WTC11 (cell line): ENCODE measurements around the gene CPT1B. TPM values are rescaled to one million over a fixed set of nuclear protein-coding genes. Genes with fewer than 3 reads are reported as not detected.
A peak's percentile ranks its signal among the peaks of the same experiment; 100 is the strongest.

ENCODE experiments used
- AFF4 ChIP-seq: sonication (generic); formaldehyde crosslinking; IDR thresholded peaks from 2 replicates; pipeline ENCODE4 v1.8.1; 2023; ENCODE audit warnings: mild to moderate bottlenecking, missing genetic modification reagents, borderline replicate concordance
- ARID4B ChIP-seq: sonication (generic); formaldehyde crosslinking; IDR thresholded peaks from 2 replicates; pipeline ENCODE4 v1.8.0; 2023; ENCODE audit warnings: missing genetic modification reagents, mild to moderate bottlenecking, borderline replicate concordance
- ATF6 ChIP-seq: sonication (generic); formaldehyde crosslinking; IDR thresholded peaks from 2 replicates; pipeline ENCODE4 v1.8.1; 2023; ENCODE audit warnings: mild to moderate bottlenecking, missing genetic modification reagents
- E2F1 ChIP-seq: sonication (generic); formaldehyde crosslinking; IDR thresholded peaks from 2 replicates; pipeline ENCODE4 v1.8.0; 2022; ENCODE audit warnings: mild to moderate bottlenecking, missing genetic modification reagents
- ELF4 ChIP-seq: sonication (generic); formaldehyde crosslinking; IDR thresholded peaks from 2 replicates; pipeline ENCODE4 v1.8.1; 2022; ENCODE audit warnings: low read depth, mild to moderate bottlenecking, moderate library complexity, missing genetic modification reagents
- ERG ChIP-seq: fragments of 250-450 bp; sonication (Bioruptor Pico); IDR thresholded peaks from 2 replicates; pipeline ENCODE4 v1.8.0; 2021; ENCODE audit warnings: mild to moderate bottlenecking
- ESRRA ChIP-seq: sonication (generic); formaldehyde crosslinking; IDR thresholded peaks from 2 replicates; pipeline ENCODE4 v1.8.1; 2022; ENCODE audit warnings: mild to moderate bottlenecking, missing genetic modification reagents, borderline replicate concordance
- FOXJ3 ChIP-seq: sonication (generic); formaldehyde crosslinking; IDR thresholded peaks from 2 replicates; pipeline ENCODE4 v1.9.0; 2021; ENCODE audit warnings: missing genetic modification reagents, mild to moderate bottlenecking, borderline replicate concordance
- GABPB1 ChIP-seq: sonication (generic); formaldehyde crosslinking; IDR thresholded peaks from 2 replicates; pipeline ENCODE4 v1.8.1; 2023; ENCODE audit warnings: mild to moderate bottlenecking, missing genetic modification reagents
- GTF2I ChIP-seq: fragments of 250-450 bp; sonication (Bioruptor Pico); conservative IDR thresholded peaks from 2 replicates; pipeline ENCODE4 v1.4.0; 2021; ENCODE audit warnings: mild to moderate bottlenecking
- HMGXB4 ChIP-seq: sonication (generic); formaldehyde crosslinking; IDR thresholded peaks from 2 replicates; pipeline ENCODE4 v1.8.1; 2023; ENCODE audit warnings: mild to moderate bottlenecking, moderate library complexity, missing genetic modification reagents
- KAT7 ChIP-seq: sonication (generic); formaldehyde crosslinking; IDR thresholded peaks from 2 replicates; pipeline ENCODE4 v1.8.1; 2023; ENCODE audit warnings: missing genetic modification reagents, mild to moderate bottlenecking, borderline replicate concordance
- MXD4 ChIP-seq: fragments of 250-450 bp; sonication (Bioruptor Pico); IDR thresholded peaks from 2 replicates; pipeline ENCODE4 v1.8.0; 2021; ENCODE audit warnings: mild to moderate bottlenecking, moderate library complexity, borderline replicate concordance
- NFE2L1 ChIP-seq: sonication (generic); formaldehyde crosslinking; IDR thresholded peaks from 2 replicates; pipeline ENCODE4 v1.8.1; 2023; ENCODE audit warnings: missing genetic modification reagents
- NFYB ChIP-seq: sonication (generic); formaldehyde crosslinking; conservative IDR thresholded peaks from 2 replicates; pipeline ENCODE4 v1.8.0; 2022; ENCODE audit warnings: low read depth, missing genetic modification reagents
- NR1H2 ChIP-seq: sonication (generic); formaldehyde crosslinking; IDR thresholded peaks from 2 replicates; pipeline ENCODE4 v1.9.0; 2021; ENCODE audit warnings: mild to moderate bottlenecking, moderate library complexity, missing genetic modification reagents
- OVOL2 ChIP-seq: fragments of 250-450 bp; sonication (Bioruptor Pico); IDR thresholded peaks from 2 replicates; pipeline ENCODE4 v1.9.0; 2021; ENCODE audit warnings: mild to moderate bottlenecking, borderline replicate concordance
- USF1 ChIP-seq: sonication (generic); formaldehyde crosslinking; IDR thresholded peaks from 2 replicates; pipeline ENCODE4 v1.8.0; 2022; ENCODE audit warnings: mild to moderate bottlenecking, missing genetic modification reagents
- ZBTB21 ChIP-seq: sonication (generic); formaldehyde crosslinking; IDR thresholded peaks from 2 replicates; pipeline ENCODE4 v1.8.1; 2023; ENCODE audit warnings: mild to moderate bottlenecking, missing genetic modification reagents, borderline replicate concordance
- ZNF121 ChIP-seq: sonication (generic); formaldehyde crosslinking; IDR thresholded peaks from 2 replicates; pipeline ENCODE4 v1.8.0; 2023; ENCODE audit warnings: missing genetic modification reagents
- ZNF138 ChIP-seq: sonication (generic); formaldehyde crosslinking; conservative IDR thresholded peaks from 2 replicates; pipeline ENCODE4 v1.8.1; 2022; ENCODE audit warnings: mild to moderate bottlenecking, moderate library complexity, missing genetic modification reagents
- ZNF219 ChIP-seq: sonication (generic); formaldehyde crosslinking; IDR thresholded peaks from 2 replicates; pipeline ENCODE4 v1.8.0; 2023; ENCODE audit warnings: missing genetic modification reagents, mild to moderate bottlenecking, borderline replicate concordance
- ZNF396 ChIP-seq: fragments of 250-450 bp; sonication (Bioruptor Pico); IDR thresholded peaks from 2 replicates; pipeline ENCODE4 v1.8.0; 2021; ENCODE audit warnings: mild to moderate bottlenecking, moderate library complexity, borderline replicate concordance
- total RNA-seq: library from RNA; stranded (reverse); gene quantifications from 3 replicates; pipeline ENCODE4 v1.2.3, GENCODE V29; 2021

CPT1B gene
- total RNA-seq, 1 experiment from 2014 or later = 33.7 TPM

- TF ChIP-seq ELF4 (CRISPR knock-in tag) (no peak), GABPB1 (CRISPR knock-in tag) (peak; percentile 34; the same call in 1 of the 2 replicates), ATF6 (no peak), ARID4B (CRISPR knock-in tag) (no peak), GTF2I (no peak), MXD4 (CRISPR knock-in tag) (no peak), FOXJ3 (no peak), ZNF396 (CRISPR knock-in tag) (no peak), HMGXB4 (CRISPR knock-in tag) (peak; percentile 88), ZBTB21 (CRISPR knock-in tag) (no peak), USF1 (no peak), ESRRA (peak; percentile 32; the same call in 1 of the 2 replicates), AFF4 (CRISPR knock-in tag) (no peak), ZNF219 (no peak), E2F1 (CRISPR knock-in tag) (no peak), ZNF138 (CRISPR knock-in tag) (no peak), NR1H2 (no peak), ZNF121 (CRISPR knock-in tag) (no peak), NFE2L1 (CRISPR knock-in tag) (no peak), NFYB (CRISPR knock-in tag) (peak; percentile 78), OVOL2 (CRISPR knock-in tag) (no peak), KAT7 (CRISPR knock-in tag) (no peak), ERG (CRISPR knock-in tag) (no peak)
Measured at GRCh38 chr22:50582493-50583293, 4.5 kb upstream of the CPT1B start, which contains the start of gene CHKB (continued).
